ENCODE results near the gene SYNM.

DNA sequence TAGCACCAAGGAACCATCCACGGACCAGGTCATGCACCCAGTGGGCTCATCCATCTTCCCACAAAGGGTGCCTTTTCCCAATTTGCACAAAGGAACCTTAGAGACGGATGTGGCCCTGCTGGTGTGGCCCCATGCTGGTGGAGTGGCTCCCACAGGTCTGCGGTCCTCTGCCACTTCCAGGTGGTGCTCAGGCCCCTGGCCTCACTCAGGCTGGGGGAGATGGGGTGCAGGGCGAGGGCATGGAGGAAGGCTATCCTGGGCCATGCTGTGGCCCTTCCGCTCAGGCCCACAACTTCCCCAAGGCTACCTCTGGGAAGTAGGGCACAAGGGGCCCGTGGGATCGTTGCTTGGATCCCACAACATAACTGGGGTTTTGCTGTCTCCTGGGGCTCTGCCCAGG, 5.2 kb upstream of the SYNM start:
- TF ChIP-seq, protein P1, sequence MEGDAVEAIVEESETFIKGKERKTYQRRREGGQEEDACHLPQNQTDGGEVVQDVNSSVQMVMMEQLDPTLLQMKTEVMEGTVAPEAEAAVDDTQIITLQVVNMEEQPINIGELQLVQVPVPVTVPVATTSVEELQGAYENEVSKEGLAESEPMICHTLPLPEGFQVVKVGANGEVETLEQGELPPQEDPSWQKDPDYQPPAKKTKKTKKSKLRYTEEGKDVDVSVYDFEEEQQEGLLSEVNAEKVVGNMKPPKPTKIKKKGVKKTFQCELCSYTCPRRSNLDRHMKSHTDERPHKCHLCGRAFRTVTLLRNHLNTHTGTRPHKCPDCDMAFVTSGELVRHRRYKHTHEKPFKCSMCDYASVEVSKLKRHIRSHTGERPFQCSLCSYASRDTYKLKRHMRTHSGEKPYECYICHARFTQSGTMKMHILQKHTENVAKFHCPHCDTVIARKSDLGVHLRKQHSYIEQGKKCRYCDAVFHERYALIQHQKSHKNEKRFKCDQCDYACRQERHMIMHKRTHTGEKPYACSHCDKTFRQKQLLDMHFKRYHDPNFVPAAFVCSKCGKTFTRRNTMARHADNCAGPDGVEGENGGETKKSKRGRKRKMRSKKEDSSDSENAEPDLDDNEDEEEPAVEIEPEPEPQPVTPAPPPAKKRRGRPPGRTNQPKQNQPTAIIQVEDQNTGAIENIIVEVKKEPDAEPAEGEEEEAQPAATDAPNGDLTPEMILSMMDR (conservative IDR thresholded peaks at IDR 0.05; ENCODE audit: low read depth, low read length), result no peak
- no peak for TF ChIP-seq EZH2 (IDR thresholded peaks at IDR 0.05; ENCODE audit: low read length, unreplicated experiment)
